ENCODE data around the gene EHBP1L1.

EHBP1L1 gene

DNA sequence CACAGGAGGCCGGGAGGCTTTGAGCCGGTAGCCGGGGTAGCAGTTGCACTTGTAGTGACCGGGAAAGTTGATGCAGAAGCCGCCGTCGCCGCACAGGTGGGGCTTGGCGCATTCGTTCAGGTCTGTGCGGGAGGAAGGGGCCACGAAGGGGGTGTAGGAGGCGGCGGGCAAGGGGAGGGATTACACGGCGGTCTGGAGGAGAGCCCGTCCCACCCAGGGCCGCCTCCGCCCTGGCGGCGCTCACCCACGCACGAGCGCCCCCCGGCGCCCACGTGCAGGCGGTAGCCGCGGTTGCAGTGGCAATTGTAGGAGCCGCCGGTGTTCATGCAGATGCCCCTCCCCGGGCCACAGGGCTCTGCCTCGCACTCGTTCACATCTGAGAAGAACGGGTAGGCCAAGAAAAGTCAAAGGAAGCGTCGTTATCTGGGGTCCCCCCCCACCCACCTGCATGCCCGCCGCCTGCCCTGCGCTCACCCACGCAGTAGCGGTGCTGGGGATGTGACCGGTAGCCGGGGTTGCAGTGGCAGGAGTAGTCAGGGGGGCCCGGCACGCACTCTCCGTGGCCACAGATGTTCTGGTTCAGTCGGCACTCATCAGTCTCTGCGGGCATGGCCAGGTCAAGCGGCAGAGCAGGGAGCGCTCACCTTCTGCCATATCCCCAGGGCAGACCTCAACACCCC lies 28.3 kb upstream of the EHBP1L1 start:
- ATAC-seq, result no peak

DNA sequence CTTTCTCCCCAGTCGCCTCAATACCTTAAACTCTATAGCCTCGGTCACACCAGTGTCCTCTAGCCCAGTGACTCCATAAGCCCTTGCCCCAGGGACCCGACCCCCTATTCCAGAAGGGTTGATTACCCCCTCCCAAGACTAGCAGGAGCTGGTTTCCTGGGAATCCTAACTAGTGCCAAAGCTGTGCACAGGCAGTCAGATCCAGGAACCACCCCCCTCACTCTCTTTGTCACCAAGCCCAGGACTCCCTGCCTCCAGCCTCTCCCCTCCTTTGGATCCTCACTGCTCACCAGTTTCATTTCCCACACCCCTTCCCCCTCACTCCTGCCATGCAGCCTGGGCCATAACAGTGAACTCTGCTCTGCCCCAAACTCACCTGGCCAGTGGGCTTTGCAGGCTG lies 27.5 kb upstream of the EHBP1L1 start:
- ATAC-seq, result no peak

DNA sequence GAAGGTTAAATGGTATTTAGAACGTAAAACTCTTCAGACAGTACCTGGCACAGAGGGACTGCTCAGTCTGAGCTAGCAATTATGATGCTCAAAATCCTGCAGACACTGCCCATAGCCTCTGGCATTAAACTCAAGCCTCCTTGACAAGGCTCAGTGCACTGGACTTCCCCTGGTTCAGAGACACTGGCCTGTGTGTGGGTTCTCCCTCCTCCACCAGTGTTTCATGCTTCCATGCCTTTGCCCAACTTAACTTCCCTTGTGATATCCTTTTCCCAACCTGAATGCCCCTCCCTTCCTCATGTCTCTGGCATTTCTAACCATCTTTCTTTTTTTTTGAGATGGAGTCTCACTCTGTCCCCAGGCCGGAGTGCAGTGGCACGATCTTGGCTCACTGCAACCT lies 26.8 kb upstream of the EHBP1L1 start:
- no peak for ATAC-seq

DNA sequence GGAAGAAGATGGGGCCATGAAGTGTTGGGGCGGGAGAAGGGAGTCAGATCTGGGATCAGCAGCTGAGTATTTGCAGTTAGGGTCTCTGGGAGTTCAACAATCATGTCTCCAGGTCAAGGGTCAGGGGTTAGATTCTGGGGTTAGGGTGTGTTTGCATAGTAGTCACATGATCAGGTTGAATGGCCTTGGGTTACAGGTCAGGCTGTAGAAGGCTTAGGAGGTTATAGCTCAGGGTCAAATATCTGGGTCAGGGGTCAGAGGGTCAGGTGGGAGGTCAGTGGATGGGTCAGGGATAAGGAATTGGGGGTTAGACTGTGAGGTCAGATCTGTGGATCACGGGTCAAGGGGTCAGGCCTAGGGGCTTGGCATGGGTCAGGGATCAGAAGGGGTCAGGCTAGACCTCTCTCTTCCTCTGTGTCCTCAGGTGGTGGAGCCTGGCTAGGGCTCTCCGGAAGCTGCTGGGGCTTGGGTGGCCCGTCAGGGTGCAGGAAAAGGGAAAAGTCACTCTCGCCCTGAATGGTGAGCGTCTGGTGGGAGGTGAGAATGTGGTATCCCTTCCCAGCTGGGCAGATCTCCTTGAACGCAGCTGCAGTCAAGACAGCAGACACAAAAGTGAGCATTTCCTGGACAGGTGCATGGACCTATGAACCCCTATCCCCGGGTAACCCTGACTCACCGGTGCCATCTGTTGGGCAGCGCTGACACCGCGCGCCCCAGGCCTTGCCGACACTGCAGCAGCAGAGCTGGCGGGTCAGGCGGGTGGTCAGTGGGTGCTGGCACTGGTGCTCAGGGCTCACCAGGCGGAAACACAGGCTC lies 24.1 kb upstream of the EHBP1L1 start:
- ATAC-seq, result peak; percentile 53 to 57

DNA sequence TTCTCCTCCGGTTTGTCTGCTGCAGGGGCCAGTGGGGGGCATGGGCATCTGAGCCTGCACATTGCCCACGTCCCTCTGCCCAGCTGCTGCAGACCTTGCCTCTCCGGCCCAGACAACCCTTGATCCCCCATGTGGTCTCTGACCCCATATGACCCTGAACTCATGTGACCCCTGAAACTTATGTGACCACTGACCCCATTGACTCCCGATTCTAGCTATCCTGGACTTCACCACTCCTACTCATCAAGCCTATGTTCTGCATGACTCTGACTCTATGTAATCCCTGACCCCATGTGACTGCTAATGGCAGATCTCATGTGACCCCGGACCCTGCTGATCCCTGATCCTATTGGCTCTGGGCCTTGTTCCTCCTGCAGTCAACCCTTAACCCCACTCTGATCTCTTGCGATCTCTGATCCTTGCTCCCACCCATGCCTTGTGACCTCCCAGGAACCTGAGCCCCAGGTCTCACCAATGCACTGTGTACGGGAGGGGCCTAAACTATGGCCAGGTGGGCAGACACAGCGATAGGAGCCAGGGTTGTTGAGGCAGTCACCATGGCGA lies 23.4 kb upstream of the EHBP1L1 start:
- ATAC-seq, result no peak

DNA sequence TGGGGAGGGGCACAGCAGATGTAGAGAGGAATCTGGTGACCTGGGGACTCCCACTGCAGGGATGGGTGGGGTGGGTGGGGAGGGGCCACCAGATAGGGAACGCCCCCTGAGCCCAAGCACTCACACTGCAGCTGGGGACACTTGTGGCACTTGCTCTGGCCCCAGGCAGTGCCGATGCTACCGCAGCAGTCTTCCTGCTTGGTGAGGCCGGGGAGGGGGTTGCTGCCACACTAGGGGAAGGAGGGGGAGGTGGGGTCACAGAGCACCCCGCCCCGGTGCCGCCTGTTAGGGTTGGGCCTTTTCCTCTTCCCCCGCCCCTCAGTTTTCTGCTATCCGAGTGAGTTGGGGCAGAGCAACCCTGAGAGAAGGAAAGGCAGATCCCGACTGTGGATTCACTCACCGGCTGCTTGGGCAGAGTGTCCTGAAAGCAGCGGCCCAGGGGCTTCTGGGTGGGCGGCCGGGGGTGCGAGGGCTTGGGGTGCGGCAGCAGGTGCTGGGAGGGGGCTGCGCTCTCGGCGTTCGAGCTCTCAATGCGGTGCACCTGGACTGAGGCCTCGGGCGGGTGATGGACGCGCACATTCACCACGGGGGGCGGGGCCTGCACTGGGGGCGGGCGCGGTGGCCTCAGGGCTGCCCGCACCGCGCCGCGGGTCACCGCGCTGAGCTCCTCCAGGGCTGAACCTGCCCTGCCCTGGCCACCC lies 22.4 kb upstream of the EHBP1L1 start:
- peak; percentile 20 to 25 for ATAC-seq

DNA sequence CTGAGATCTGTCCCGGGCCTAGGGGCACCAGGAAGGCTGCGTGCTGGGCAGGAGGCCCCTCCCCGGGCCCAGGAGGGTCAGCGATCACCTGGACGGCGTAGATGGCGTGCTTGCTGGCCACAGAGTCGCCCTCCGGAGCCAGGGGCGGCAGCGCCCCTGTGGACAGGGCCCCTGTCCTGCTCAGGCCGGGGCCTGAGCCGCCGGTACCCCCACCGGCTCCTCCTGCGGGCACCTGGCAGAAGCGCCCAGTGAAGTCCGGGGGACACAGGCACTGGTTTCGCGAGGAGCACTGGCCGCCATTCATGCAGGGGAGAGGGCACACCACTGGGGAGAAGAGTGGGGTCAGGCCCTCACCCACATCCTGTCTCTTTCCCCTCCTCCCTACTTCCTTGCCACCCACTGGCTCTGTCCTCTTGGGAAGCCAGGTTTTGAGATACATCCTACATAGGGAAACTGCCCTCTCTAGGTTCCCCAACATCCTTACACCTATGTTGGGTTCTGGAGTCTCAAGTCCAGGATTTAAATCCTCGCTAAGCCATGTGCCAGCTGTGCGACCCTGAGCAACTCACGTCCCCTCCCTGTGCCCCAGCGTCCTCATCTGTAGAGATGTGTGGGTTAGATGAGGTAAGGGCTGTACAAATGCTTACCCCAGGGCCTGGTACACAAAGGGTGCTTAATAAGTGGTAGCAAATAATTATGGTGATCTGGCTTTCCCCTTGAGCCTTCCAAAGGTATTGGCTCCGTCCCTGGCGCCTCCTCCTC lies 21.6 kb upstream of the EHBP1L1 start:
- ATAC-seq, result no peak

DNA sequence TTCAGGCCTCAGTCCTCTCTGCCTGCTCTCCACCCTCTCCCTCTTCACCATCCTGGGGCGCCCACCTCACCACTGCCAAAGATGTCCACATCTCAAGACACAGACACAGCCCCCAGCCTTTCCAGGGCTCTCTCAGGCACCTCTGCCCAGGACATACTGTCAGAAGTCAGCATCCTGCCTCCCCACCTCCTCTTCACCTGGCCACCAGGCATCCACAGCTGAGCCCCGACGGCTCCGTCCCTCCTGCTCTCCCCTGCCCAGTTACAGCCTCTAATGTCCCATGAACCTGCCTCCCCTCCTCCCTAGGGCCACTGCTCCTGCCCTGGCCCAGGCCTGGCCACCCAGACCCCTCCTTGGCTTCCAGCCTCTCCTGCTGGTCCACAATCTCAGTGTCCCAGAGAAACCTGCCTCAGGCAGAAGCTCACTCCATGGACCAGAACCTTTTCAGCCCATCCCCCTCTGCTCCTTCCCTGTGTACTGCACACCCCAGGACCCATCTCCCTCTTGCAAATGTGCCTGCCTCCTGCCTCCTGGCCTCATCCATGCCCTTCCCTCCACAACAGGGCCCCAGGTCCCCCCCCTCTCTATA lies 20.9 kb upstream of the EHBP1L1 start:
- ATAC-seq, result no peak

DNA sequence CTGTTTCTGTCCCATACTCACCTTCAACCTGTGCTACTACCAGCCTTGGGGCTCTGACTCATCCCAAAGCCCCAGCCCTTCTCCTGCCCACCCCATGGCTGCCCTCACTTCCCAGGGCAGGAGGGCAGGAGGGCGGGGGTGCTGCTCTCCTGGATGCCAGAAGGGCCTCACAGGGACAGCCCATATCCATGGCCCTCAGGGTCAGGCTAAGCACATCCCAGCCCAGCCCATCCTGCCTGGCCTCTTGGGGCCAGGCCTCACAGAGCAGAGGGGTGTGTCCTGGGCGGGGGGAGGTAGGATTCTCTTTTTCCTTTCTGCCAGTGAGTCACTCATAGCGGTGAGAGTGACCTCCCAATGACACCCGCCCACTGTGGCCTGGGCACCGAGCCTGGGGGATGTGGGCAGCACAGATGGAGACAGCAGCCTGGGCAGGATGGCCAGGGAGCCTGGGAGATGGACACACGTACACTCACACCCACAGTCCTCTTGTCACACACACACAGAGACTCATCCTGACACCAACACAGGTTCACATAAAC lies 20.1 kb upstream of the EHBP1L1 start:
- peak; percentile 4 to 6 for ATAC-seq

DNA sequence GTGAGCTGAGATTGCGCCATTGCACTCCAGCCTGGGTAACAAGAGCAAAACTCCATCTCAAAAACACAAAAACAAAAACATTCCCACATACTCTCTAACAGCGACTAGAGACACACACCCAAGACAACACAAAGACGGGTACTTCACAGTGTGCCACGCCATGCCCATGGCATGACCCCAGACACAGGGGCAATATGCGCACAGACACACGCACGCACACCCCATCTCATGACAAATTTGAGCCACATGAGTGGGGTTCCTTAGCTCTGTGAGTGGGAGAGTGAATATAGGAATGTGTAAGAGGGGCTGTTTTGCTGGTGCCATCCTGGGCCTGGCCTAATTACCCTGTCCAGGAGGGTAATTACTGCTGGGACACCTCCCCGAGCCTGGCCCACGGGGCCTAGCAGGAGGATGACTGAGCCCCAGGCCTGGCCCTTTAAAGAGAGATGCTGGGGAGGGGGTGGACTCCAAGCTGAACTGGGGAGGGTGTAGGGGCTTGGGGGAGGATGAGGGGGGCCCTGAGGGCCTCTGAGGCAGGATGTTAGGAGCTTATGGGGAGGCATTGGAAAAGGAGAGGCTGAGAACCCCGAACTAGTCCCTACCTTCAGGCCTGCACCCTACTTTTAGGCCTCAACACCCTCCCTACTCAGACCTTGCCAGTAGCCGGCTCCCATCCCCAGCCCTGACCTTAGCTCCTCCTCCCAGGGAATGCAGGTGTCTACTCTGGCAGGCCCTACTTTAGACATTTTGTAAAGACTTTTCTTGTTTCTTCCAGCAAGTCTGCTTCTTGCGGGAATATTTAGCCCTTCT lies 19.2 kb upstream of the EHBP1L1 start:
- ATAC-seq, result no peak

DNA sequence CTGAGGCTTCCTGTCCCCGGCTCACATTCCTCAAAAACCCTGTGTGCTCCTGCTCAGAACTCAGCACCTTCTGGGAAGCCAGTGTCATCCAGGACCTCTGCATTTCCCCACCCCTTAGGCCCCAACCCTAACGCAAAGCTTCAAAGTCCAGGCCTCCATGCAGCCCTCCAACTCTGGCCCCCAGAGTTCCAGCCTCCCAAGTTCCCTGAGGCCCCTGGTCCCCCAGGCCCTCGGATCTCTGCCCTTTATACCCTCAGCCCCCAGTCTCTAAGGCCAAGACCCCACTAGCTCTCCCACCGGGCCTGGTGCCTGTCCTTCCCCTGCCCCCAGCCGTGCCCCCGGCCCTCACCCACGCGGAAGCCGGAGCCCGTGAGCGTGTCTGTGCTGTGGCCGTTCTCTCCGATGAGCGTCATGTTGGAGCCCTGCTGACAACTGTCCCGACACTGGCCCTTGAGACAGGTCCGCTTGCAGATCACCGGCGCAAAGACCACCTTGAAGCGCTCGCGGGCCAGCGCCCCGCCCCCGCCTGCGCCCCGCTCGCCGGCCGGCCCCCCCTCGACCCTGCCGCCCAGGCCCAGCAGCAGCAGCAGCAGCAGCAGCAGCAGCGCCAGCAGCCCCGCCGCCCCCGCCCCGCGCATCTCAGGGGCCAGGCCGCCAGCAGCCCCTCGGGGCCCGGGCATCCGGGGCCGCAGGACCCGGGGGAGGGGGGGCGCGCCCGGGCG lies 18.4 kb upstream of the EHBP1L1 start:
- no peak for ATAC-seq

DNA sequence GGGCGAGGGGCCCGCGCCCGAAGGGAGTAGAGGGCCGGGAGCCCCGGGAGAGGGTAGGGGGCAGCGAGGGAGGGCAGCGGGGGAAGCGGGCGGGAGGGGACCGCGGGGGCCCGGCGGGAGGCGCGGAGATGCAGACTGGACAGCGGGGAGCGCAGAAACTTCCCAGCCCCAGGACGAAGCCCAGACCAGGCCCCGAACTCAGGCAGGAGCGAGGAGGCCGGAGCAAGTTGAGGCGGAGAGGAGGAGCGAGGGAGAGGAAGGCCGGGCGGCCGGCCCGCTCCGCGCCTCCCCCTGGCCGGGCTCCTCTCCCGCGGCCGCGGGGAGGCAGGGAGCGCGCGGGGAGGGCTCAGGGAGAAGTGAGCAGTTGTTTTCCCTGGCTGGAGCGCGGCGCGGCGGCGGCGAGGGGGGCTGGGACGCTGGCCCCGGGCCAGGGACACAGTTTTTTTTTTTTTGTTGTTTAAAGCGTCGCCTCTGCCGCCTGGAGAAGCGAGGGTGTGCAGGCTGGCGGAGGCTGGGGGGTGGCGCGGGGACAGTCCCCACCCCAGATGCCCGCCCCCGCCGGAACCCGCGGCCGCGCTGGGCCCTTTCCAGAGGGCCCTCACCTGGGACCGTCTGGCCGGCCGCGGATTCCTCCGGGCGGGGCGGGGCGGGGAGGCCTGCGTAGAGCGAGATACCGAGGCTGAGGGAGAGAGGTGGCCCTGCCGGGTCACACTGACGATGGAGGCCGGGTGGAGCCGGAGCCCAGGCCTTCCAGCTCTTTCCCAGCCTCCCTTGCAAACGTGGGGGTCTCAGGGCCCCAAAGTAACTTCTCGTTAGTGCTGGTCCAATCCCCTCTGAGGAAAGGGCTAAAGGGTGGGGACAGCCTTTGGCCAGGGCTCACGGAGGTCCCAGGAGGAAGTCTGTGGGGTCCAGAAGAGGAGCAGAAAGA lies 17.6 kb upstream of the EHBP1L1 start, which contains the start of gene LTBP3:
TSS of gene LTBP3 (minus strand) at position 358 of the 928 bp plus-strand sequence. CDS start 400 bp downstream, outside the sequence.
- peak; percentile 36 to 42 for ATAC-seq

DNA sequence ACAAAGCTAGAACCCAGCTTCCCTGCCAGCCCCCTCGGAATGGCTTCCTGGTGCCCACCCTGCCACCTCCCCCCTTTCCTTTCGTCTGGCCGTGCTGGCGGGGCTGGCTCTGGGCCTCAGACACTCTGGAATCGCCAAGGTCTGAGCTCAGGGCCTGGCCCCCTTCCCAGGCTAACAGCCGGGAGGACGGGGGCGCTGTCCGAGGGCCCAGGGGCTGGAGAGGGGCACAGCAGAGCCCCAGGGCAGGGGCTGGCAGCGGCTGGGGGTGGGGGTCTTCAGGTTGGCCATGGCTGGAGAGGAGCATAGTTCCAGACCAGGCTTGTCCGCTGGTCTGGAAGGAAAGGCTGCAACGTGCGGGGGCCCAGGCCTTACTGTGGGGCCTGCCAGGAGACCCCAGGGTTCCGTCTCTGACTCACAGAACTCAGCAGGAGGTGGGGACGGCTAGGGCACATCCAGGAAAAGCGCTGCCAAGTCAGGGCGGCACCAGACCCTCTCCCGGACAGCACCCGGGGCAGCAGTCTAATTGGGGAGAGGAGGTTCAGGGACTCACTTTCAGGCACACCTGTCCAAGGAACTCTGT lies 16.8 kb upstream of the EHBP1L1 start:
- ATAC-seq, result no peak

DNA sequence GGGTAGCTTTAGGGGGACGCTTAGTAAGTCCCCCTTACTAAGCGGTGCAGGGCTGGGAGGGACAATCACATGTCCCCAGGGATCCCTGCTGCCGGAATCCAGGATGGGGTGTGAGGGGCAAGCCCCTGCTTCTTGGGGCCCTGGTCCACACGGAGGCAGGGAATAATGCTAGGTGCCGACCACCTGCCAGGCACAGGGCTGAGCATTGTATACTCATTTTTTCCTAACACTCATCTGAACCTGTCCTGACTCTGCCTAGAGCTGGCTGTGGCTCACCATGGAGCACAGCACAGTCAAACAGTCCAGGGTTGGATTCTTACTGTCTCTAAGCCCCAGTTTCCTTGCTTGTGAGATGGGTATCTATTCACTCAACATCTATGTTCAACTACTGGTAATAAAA lies 16.3 kb upstream of the EHBP1L1 start:
- ATAC-seq, result peak; percentile 49 to 65

DNA sequence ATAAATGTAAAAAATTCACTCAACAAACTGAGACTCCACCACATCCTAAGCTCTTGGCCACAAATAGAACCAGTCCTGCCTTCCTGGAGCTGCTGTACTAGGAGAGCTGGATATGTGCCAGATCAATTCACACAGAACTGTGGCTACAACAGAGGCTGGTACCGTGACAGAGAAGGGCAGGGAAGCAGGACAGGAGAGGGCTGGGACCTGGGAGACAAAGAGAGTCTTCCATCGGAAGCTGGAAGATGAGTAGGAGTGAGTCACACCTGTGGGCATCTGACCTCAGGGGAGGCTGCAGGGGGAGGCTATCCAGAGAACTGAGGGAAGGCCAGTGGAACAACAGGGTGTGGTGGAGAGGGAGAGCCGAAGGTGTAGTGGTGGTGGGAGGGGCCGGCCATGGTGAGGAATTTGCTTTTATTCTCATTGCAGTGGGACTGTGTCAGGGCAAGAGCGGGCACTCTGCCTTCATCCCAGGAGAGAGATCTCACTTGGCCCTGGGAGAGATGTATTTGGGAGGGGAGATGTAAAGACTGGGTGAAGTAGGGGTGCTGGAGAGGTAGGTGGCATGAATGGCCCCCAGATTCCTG lies 15.8 kb upstream of the EHBP1L1 start:
- ATAC-seq, result no peak

DNA sequence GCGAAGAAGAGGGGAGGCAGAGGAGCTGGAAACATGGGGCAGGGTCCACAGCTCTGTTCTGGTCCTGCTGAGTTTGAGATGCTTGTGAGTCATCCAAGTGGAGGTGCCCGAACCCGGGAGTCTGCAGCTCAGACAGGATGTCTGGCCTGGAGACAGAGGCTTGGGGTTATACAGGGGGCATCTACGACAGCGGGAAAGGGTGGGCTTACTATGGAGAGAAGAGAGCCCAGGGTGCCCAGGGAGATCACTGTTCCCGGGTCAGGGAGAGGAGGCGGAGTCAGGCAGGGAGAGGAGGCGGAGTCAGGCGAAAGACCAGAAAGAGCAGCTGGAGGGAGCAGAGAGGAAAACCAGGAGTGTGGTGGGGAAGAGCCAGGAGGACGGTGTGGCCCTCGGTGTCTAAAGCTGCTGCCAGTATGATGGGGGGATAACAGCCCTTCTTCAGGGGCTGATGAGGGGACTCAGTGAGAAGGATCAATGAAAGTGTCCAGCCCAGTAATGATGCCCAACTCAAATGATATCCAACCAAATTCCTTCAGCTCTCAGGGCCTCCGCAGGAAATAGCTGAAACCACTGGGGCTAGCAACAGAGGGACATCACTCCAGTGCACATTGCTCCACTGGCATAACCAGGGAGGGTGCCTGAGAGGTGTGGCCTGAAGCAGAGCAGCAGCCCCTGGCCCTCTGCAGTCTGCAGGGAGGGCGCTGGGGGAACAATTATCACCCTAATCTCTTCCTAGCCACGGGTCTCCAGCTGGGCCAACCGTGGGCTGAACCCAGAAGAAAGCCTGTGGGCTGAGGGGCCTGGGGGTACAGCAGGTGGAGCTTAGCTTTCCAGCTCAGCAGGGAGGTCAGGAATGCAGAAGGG lies 15.1 kb upstream of the EHBP1L1 start:
- no peak for ATAC-seq

DNA sequence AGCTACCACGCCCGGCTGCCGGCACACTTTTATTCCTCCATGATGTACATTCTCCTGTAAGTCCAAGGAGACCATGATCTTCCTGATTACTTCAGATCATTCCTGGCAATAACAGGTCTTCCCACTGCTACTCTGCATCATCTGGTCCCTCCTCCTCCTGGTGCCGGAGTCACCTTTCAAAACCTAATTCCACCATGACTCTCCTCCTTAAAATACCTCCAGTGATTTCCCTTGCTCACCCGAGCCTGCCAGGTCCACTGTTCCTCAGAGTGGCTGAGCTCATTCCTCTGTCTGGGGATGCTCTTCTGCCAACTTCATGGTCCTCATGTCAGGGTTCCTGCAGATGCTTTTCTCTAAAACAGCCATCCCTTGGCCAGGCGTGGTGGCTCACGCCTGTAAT lies 13.8 kb upstream of the EHBP1L1 start:
- no peak for ATAC-seq
